Epidermal melanocyte (primary cell): Measurements from ENCODE around the gene RTN4RL2.

Source experiments
- DNase-seq: peaks from one replicate; pipeline ENCODE4 v3.0.0; 2011; ENCODE audit warnings: low spot score; ENCODE audit not compliant: insufficient read length

RTN4RL2 gene

DNA sequence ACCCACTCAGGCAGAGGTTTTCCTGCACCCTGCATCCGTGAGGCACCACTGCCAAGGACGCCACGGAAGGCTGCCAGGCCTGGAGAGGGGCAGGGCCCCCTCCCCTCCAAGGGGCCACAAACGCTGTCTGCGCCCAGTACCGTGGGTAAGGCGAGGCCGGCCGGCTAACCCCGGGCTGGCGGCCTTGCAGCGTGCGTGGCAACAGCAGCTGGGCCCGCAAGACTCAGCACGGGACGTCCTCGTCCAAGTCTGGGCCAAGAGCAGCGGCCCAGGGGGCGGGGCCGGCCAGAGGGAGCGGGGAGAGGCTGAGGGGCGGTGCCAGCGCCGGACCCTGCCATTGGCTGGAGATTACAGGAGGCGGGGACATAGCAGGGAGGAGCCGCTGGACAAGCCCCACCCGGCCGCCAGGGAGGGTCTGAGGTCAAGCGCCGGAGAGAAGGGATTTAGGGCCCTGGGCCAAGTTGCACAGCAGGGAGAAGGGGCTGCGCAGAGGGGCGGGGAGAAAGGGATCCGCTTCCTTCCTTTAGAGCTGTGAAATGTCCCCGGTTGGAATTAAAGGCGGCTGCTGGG, 39.2 kb downstream of the RTN4RL2 start:
- peak; percentile 98 for DNase-seq

- no peak for DNase-seq
Observed at GRCh38 chr11:57499983-57500461, 39.7 kb downstream of the RTN4RL2 start.

DNA sequence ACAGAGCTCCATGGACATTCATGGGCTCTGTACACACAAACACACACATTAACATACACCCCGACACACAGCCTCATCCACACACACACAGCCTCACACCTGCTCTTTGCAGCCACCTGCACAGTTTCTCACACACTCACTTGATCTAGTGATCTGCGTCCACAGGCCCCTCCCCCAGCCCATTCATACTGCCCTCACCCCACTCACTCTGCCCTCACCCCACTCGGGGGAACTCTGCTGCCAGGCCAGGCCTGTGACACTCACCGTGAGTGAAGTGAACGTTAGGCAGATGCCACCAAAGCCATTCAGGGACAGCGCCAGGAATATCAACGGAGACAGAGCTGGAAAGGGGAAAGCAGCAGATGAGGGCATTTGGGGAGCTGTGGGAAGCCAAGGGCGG, 40.2 kb downstream of the RTN4RL2 start:
- DNase-seq: no peak

DNA sequence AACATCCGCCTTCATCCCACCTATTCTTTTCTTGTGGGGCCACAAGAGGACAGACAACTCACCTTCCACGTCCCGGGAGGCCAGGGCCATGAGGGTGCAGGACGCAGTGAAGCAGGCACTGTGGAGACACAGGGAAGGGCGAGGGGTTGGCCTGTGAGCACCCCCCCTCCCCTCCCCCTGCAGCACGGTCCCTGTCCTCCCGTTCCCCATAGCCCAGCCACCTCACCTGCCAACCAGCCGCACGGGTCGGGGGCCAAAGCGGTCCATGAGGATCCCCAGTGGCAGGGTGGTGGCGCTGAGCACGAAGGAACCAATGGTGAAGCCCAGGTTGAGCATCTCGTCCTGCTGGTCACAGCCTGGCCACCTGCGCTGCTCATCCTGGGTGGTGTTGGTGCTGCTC, 40.6 kb downstream of the RTN4RL2 start:
- no peak for DNase-seq

- no peak for DNase-seq
Observed at GRCh38 chr11:57501953-57502352, 41.6 kb downstream of the RTN4RL2 start.

GRCh38 chr11:57502376-57502775, 42.0 kb downstream of the RTN4RL2 start:
- no peak for DNase-seq

GRCh38 chr11:57502870-57503269, 42.5 kb downstream of the RTN4RL2 start:
- no peak for DNase-seq

DNA sequence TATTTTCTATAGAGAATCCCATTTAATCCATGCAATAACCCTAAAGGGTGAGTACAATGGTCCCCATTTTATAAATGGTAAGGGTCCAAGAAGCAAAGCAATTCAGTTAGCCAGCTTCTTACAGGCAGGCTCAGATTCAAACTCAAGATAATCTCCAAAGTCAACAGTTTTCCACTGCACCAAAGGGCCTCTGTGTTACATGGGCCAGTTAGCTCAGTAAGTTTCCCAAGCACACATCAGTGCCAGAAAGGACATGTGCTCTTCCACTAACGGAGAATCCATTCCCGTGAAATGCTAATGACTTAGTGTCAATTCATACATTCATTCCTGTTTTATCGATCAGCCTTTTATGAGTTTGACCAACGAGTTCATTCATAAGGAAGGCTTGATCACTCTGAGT, 44.2 kb downstream of the RTN4RL2 start:
- no peak for DNase-seq

GRCh38 chr11:57506522-57506921, 46.2 kb downstream of the RTN4RL2 start:
- DNase-seq: no peak

DNA sequence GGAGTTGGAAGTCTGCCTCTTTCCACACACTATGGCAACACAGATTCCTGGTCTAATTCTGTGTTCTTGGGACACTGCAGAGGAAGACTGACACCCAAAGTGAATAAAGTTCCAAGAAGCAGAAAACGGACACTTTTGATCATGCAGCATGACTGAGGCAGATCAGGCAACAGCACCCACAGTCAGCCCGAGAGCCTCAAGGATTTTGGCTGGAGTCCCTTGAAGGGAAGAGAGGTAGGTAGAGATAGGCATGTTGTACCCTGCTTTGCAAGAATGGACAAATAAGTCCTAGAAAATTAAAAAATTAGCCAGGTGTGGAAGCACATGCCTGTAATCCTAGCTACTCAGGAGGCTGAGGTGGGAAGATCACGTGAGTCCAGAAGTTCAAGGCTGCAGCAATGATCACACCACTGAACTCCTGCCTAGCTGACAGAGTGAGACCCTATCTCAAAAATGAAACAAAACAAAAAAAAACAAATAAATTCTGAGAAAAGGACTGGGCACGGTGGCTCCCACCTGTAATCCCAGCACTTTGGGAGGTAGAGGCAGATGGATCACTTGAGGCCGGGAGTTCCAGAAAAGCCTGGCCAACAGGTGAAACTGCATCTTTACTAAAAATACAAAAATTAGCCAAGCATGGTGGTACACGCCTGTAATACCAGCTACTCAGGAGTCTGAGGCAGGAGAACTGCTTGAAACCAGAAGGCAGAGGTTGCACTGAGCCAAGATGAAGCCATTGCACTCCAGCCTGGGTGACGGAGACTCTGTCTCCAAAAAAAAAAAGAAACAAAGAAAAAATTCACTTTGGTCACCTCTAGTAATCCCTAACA, 48.2 kb downstream of the RTN4RL2 start:
- DNase-seq: no peak

DNA sequence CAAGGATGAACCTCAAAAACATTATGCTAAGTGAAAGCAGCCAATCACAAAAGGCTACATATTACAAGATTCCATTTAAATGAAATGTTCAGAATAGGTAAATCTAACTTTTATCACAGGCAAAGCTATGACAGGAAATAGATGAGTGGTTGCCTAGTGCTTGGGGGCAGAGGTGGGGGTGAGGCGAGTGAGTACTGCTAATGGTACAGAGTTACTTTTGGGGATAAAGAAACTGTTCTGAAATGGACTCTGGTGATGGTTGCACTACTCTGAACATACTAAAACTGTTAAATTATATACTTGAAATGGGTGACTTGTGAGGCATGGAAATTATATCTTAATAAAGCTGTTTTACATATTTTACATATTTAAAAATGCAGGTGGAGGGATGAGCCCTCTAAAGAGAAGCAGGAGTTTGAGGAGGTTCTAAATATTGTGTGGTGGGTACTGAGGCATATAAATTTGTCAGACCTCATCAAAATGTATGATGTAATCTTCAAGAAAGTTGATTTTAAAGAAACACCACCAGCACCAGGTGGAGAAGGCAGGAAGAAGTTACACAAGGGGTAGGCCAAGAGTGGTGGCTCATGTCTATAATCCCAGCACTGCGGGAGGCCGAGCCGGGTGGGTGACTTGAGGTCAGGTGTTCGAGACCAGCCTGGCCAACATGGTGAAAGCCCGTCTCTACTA, 51.6 kb downstream of the RTN4RL2 start:
- no peak for DNase-seq

DNA sequence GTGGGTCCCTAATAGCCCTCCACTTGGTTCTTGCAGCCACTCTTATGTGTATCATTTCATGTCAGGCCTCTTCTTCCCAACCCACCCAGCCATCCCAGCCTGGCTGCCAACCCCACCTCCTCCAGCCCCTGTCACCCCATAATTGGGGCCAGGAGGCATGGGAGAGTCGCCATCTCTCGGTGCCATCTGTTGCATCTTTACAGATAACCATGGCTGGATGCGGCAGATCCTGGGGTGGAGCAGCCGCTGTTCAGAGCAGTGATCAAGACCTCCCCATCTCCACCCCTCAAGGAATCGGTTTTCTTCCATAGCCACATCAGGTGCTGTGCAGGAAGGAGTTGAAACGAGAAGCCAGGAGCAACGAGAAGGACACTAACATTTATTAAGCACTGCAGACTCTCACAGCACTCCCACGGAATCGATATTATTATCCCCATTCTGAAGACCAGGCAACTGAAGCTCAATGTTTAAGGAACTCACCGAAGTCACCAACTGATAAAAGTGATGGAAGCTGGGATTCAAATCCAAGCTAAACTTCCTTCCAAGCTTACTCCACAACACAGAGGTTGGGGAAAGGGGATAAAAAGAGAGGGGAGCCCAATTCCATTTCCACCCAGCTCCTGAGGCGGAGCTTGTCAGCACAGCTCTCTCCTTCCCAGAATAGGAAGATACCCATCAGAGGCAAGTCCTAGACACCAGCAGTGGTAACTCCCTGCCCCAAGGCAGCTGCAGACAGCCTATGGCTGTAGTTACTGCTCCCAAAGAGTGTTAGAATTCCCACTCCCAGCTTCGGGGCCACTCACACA, 52.5 kb downstream of the RTN4RL2 start:
- DNase-seq: no peak

- DNase-seq: no peak
Observed at GRCh38 chr11:57513452-57513795, 53.1 kb downstream of the RTN4RL2 start.

DNA sequence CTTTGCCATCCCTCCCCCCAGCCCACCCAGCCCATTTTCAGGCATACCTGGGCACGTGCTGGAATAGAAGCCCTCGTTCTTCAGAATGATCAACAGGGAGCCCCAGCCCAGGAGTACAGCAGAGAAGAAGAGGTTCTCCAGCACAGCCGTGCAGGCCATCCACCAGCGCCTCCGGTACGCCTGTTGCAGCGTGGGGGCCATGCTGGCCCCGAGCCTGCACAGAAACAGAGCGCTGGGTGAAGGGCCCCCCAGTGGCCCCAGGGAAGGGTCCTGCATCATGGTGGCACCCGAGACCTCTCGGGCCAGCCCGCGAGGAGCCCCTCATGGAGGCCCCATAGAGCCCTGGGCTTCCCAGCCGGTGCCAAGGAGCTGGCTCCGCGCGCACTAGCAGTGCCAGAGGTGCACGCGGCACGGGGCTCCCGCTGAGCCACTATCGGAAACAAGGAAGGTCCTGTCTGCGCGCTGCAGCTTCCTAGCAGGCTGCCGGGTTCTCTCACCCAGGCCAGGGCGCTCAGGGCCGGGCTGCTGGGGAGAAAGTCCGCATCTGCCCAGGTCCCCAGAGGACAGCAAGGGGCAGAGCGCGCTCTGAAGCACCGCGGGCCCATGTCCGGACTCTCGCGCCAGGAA, 53.7 kb downstream of the RTN4RL2 start:
- DNase-seq: no peak

- no peak for DNase-seq
Observed at GRCh38 chr11:57514538-57515331, 54.4 kb downstream of the RTN4RL2 start.

DNA sequence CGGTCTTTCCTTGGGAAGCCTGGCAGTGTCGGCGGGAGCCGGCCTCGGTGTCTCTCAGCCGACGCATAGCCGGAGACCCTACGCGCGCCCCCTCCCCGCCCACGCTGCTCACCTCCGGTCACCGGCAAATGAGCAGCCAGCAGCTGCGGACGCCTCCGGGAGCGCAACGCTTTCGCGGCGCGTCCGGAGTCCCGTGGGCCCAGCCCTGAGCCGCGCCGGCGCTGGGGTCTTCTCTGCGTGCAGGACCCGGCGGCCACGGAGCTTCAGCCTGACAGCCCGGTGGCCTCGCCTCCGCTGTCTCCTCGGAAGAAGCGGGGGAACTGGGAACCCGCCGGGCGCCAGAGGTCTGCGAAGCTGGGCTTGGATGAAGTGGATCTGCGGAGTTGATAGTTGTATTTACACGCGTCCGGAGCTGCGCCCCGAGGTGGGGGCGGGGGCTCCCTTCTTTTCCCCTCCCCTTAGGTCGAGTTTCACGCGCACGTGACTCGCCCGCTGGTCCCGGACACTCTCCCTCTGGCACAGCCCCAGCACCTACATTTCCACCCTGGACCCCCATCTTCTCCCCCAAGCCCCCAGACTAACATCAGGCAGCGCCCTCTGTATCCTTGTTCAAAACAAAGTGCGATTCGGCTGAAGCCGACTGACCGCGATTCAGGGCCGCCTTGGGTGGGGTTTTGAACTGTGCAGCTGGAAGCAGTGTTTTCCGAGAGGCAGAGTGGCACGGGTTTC, 55.2 kb downstream of the RTN4RL2 start, which contains the start of gene SLC43A1:
Gene SLC43A1 (minus strand): TSS at position 371 of the 729 bp plus-strand sequence. CDS start 1,591 bp downstream, outside the sequence.
- DNase-seq: peak; percentile 56

DNA sequence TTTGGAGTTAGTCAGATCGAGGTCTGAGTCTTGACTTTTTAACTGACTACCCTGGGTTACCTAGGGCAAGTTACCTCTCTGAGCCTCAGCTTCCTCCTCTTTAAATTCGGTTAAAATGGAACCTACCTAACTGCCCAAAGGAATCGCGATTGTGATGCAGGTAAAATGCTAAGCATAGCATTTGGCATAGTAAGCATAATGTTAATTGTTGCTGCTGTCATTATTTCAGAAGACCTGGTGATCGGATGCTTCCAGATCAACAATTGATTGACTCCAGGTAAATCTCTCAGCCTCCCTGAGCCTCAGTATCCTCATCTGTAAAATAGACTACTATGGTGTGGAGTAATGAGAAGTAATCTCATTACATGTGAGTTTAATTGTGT, 55.7 kb downstream of the RTN4RL2 start:
- no peak for DNase-seq

- DNase-seq: no peak
Observed at GRCh38 chr11:57521116-57521515, 60.8 kb downstream of the RTN4RL2 start.

GRCh38 chr11:57523419-57523818, 63.1 kb downstream of the RTN4RL2 start:
- no peak for DNase-seq
